GM10847 (cell line): Measurements from ENCODE around the gene PKHD1.

Experiments used
- POLR2A ChIP-seq: IDR thresholded peaks from 2 replicates; pipeline ENCODE4 v1.6.1; 2011; ENCODE audit not compliant: insufficient read length; ENCODE audit errors: extremely low read depth

PKHD1 gene

DNA sequence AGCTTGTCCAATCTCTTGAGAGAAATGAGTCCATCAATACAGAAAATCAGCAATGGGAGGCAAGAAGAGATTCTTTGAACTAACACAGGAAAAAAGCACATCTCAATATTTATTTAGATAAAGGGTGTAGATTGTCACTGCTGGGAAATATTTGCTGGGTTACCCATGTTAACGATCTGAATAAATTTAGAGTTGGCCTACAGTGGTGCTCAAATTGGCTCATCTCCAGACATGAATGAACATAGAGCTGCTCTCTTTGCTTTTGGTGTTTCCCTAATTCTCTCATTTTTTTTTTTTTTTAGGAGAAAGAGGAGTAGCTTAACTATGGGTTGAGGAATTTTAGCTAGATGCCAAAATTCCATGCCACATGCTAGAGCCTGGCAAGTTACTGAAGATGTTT lies 471.2 kb downstream of the PKHD1 start:
- TF ChIP-seq POLR2A = no peak

DNA sequence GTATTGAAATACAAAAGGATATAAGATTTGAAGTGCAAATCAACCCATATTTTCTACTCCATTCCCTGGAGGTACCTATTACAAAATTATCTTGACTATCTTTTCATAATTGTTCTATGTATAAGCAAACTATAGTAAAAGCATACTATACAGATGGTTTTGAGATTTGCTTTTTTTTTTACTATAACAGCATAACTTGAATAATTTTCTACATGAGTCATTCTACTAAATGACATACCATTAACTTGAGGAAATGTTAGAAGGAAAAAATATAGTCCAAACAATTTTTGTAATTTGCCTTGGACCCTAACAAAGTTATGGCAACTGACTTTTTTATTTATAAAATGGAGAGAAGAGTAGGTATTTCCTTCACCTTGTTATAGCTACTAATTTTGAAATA lies 472.7 kb downstream of the PKHD1 start:
- TF ChIP-seq POLR2A = no peak

DNA sequence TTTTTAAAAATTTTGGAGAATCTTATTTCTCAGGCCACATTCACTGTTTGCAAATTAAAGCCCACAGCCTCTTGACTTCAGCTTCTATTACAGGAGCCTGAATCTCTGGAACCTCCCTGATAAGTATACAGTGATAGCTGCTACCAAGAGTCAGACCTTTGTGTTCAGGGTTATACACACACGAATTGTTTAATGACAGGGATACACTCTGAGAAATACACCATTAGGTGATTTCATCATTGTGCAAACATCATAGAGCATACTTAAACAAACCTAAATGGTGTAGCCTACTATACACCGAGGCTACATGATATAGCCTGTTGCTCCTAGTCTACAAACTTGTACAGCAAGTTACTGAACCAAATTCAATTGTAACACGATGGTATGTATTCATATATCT lies 473.9 kb downstream of the PKHD1 start:
- TF ChIP-seq POLR2A = no peak

DNA sequence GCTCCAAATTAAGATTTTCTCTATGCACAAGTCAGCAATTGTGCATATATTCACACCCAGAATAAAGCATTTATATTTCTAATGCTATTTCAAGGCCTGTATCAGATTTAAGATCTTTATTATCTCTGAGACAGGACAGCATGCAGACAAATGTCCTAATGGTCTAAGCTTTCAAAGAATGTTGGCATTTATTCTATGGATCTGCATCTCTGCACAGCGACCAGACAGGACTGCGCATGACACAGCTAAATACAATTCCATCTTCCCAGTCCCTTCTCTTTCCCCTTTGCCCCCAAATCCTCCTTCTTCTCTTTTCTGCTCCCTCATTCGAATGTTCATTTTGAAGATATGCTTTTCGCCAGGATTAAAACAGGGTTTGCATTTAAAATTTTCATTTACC lies 478.5 kb downstream of the PKHD1 start:
- TF ChIP-seq POLR2A = no peak

DNA sequence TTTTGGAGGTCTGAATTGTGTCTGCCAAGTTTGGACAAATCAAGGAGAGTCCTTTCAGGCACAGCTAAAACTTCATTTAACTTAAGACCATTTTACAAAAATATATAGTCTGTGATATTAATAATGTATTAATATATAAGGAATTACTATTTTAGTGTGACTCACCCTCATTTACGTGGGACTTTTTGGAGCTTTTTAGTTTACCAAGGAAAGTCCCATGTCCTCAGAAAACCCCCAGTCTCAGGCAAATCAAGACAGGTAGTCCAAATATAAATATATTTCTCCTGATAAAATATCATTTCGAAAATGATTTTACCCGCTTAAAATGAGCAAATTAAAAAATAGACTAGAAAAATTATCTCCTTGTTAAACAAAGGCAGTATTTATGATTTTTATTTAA lies 479.0 kb downstream of the PKHD1 start:
- no peak for TF ChIP-seq POLR2A

DNA sequence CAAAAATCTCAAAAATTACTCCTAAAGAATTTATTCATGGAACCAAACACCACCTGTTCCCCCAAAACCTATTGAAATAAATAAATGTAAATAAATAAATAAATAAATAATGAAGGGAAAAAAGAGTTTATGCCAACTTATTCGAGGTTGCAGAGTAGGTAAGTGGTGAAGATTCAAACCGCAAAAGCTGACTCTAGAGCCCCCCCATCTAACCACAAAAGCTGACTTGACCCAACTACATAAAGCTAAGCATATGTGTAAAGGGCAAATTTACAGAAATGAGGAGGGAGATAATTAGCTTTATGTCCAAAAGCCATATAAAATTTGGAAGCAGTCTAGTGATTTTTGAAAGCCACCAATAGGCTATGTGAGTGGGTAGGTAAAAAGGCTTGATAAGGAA lies 486.9 kb downstream of the PKHD1 start:
- no peak for TF ChIP-seq POLR2A

DNA sequence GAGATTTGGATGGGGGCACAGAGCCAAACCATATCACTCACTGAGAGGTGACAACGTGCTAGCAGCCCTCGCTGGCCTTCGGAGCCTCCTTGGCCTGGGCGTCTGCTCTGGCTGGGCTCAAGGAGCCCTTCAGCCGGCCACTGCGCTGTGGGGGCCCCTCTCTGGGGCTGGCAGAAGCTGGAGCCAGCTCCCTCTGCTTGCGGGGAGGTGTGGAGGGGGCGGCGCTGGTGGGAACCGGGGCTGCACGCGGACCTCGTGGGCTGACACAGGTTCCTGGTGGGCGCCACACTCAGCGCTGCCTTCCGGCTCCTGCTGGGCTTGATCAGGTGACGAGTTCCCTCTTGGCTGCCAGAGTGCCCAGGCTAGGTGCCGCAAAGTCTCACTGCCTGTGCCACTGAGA lies 489.2 kb downstream of the PKHD1 start:
- TF ChIP-seq POLR2A = no peak

DNA sequence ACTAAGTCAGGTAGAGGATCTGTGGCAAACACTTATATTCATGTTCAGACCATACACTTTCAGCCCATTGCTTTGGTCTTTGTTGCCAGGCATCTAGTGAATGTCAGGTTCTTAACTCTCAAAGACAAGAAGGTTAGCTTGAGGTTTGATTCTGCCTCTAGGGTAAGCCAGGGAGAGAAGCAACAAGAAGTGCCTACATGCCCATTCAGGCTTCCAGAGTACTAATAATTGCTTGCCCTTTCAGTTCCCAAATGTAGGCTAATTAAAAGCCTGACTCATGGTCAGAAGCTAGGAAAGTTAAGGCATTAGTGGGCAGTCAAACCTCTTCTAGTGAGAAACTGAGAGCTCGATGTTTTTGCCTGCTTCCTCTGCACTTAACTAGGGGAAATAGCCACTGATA lies 492.4 kb downstream of the PKHD1 start:
- no peak for TF ChIP-seq POLR2A

DNA sequence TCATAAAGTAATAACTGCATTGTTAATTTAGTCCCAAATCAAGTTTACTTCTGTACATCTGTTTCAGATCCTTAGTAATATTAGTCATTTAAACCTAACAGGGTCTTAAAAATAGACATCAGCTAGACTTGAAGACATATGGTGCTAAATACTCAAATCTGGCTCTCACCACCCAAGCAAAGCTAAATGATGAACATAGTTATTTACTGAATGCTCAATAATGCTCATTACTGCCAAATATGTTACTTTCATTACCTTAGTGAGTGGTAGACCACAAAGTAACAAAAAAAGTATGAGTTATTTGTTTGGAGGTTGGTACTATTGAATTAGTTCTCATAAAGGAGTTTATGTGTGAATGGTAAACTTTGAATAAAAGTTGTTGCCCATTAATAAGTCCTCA lies 502.1 kb downstream of the PKHD1 start:
- TF ChIP-seq POLR2A = no peak

DNA sequence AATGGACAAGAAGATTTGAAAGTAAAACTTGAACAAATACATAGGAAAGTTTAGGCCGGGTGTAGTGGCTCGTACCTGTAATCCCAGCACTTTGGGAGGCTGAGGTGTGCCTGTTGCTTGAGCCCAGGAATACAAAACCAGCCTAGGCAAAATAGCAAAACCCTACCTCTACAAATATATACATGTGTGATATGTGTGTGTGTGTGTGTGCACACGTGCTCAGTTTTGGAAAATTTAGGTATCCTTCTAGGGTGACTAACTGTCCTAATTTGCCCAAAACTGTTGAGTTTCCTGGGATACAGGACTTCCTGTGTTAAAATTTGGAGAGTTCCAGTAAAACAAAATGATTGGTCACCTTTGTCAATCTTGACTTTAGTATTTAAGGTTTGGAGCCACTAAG lies 503.2 kb downstream of the PKHD1 start:
- no peak for TF ChIP-seq POLR2A

DNA sequence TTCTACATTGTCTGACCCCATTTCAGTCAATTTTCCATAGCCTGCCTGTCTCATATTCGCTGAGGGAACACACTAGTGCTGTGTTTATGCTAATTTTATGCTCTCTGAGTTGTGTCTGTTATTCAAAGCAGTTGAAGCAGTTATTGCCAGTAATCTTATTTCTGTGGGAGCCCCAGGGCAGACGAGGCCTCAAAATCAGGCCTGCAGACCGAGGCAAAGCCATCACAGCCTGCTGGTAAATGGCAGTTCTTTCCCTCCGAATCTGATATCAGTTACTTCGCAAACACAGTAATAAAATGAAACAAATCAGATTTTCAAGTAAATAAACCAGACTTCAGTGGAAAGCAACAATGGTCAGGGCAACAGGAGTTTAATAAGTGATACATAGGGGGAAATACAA lies 508.4 kb downstream of the PKHD1 start:
- TF ChIP-seq POLR2A = no peak

DNA sequence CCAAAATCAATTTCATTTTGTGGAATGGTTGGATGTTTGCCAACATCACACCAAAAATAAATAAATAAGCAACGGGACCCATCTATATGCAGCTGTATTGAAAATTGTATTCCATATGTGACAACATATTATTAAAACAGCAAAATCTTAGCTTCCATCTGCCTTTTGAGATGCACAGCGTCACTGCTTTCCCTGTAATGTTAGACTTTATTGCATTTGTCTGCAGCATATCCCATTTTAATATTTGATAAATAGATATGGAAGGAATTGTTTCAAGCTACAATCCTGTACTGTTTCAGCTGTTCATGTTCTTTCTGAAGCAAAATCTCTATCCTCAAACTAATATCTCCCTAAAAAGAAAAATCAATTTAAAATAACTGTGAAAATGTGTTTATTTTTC lies 509.1 kb downstream of the PKHD1 start:
- no peak for TF ChIP-seq POLR2A

DNA sequence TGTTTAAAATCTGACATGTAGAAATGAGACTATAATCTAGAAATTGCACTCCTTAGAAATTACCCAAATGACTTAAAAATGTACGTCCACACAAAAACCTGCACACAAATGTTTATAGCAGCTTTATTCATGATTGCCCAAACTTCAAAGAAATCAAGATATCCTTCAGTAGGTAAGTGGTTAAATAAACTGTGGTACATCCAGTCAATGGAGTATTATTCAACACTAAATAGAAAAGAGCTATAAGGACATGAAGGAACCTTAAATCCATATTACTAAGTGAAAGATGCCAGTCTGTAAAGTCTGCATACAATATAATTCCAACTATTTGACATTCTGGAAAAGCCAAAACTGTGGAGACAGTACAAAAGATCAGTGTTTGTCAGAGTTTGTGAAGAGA lies 513.4 kb downstream of the PKHD1 start:
- TF ChIP-seq POLR2A = no peak

DNA sequence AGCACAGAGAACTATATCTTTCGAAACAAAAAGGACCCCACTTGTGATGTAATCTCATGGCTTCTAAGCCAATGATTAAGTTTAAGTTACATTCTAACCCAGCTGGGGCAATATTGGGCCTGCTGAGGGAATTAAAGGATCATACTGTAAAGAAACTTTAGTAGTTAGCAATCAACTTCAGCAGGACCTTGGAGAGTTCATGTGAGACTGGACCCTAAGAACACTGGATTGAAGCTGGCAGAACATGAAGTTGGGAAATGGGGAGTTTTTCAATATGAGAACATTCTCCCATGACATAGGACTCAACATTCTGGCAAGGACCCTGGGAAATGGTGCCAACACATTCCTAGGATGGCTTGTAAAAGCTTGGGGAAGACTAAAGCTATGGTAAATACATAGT lies 516.2 kb downstream of the PKHD1 start:
- TF ChIP-seq POLR2A = no peak

DNA sequence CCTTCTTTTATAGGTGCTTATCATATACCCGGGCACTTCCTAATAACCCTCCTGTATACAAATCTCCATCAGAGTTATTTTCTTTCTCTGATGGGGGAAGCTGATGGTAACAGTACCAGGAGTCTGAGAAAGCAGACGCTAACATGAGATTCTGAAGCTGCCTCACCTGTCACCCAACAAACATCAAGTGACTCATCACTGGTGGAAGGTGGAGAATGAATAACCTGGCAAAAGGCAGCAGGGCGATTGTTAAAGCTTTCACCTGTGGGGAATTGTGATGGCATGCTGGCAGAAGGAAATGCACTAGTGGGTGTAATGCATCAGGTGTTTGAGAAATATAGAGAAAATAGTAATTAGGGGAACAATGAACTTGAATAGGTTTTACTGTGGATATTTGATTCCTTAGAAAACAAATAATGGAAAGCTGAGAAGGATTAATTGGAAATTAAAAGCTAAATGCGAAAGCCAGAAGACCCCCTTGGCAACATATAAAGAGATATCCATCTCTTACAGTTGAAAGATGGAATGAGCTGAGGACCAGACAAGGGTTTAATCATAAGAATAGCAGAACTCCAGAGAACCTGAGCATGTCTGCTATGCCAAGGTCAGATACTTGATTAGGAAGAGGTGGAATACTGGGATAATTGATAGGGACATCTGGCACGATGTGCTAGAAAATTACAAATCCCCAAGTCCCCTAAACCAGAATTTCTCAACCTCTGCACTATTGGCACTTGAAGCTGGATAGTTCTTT lies 517.1 kb downstream of the PKHD1 start:
- TF ChIP-seq POLR2A = no peak

DNA sequence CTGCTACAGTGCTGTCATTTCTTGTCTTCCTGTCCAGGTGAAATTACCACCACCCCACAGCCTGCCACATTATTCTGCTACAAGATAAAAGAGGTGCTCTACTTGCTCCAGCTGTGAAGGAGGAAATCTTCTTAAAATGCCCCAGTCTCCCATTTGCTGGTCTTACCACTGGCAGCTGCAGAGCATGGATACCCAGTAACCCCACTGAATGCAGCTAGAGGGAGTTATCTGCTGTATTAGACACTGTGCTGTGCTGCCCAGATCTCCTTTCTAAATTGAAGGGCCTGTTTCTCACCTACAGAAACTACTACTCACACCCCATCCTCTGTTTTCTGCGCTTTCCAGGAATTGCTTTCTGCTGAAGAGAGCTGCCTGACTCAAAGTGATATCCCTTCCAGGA lies 517.8 kb downstream of the PKHD1 start:
- no peak for TF ChIP-seq POLR2A

DNA sequence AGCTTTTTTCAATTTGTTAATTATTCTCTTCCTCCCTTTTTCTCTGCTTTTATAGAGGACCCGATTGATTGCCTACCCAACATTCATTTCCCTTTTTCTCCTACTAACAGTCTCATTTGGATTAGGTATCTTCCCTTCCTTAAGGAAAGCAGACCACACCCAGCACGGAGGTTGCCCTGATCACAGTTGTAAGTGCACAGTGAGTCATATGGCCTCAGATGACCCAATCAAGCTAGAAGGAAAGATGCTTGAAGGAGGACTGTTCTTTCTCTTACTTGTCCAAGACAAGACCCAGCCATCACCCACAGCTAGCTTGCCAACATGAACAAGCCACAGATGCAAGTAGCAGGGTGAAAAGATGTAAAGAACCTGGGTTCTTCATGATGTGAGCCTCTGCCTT lies 518.6 kb downstream of the PKHD1 start:
- TF ChIP-seq POLR2A = no peak
